Forelimb muscle (tissue), 1 donor: Measurements from ENCODE around the gene LINS1. TPM values are rescaled to one million over a fixed set of nuclear protein-coding genes. Genes with fewer than 3 reads are reported as not detected.
"Not testable (repeated sequence)": the region's sequence is repeated elsewhere in the genome, so short reads cannot be mapped to it uniquely, and the experiment has no call there.

Experiments
- DNase-seq: peaks from one replicate; pipeline ENCODE4 v3.0.0-alpha.2; 2013; ENCODE audit warnings: low read depth
- polyA plus RNA-seq: library from polyadenylated mRNA; unstranded; fragments of 120-200 nt; gene quantifications from one replicate; pipeline ENCODE4 v1.2.1, GENCODE V29; 2013; ENCODE audit not compliant: insufficient read length

Gene LINS1
- polyA plus RNA-seq, 1 donor: 14.6 TPM

- DNase-seq: no peak
Measured at GRCh38 chr15:100602823-100603393, 924 bp upstream of the LINS1 start.

- no peak for DNase-seq
Measured at GRCh38 chr15:100601617-100602063, 344 bp downstream of the LINS1 start.

- DNase-seq: no peak
Measured at GRCh38 chr15:100601163-100601562, 821 bp downstream of the LINS1 start.

GRCh38 chr15:100598655-100599054 lies 3.3 kb downstream of the LINS1 start:
- no peak for DNase-seq

GRCh38 chr15:100597862-100598261 lies 4.1 kb downstream of the LINS1 start:
- no peak for DNase-seq

- DNase-seq: no peak
Measured at GRCh38 chr15:100596792-100597191, 5.2 kb downstream of the LINS1 start.

- DNase-seq: no peak
Measured at GRCh38 chr15:100595964-100596363, 6.0 kb downstream of the LINS1 start.

- no peak for DNase-seq
Measured at GRCh38 chr15:100593431-100593830, 8.6 kb downstream of the LINS1 start.

- no peak for DNase-seq
Measured at GRCh38 chr15:100592898-100593297, 9.1 kb downstream of the LINS1 start.

- no peak for DNase-seq
Measured at GRCh38 chr15:100591835-100592234, 10.1 kb downstream of the LINS1 start.

- DNase-seq: not testable (repeated sequence)
Measured at GRCh38 chr15:100591163-100591562, 10.8 kb downstream of the LINS1 start.

GRCh38 chr15:100588638-100589242 lies 13.2 kb downstream of the LINS1 start:
- DNase-seq: no peak

GRCh38 chr15:100580414-100580813 lies 21.6 kb downstream of the LINS1 start:
- DNase-seq: no peak

- DNase-seq: no peak
Measured at GRCh38 chr15:100573526-100573925, 28.5 kb downstream of the LINS1 start.

- DNase-seq: peak; percentile 13
Measured at GRCh38 chr15:100572362-100572983, 29.5 kb downstream of the LINS1 start.

- DNase-seq: no peak
Measured at GRCh38 chr15:100571592-100572167, 30.3 kb downstream of the LINS1 start.

- DNase-seq: no peak
Measured at GRCh38 chr15:100570735-100571313, 31.2 kb downstream of the LINS1 start.

GRCh38 chr15:100570275-100570674 lies 31.7 kb downstream of the LINS1 start:
- no peak for DNase-seq

GRCh38 chr15:100569391-100569790 lies 32.6 kb downstream of the LINS1 start:
- no peak for DNase-seq

- DNase-seq: no peak
Measured at GRCh38 chr15:100566850-100567628, 34.9 kb downstream of the LINS1 start.

- DNase-seq: no peak
Measured at GRCh38 chr15:100565591-100565990, 36.4 kb downstream of the LINS1 start.

GRCh38 chr15:100560323-100560722 lies 41.7 kb downstream of the LINS1 start:
- no peak for DNase-seq
